GM18861 (cell line): ENCODE data around the gene GREB1L.
"Not testable (repeated sequence)": the region's sequence is repeated elsewhere in the genome, so short reads cannot be mapped to it uniquely, and the experiment has no call there.

ENCODE experiments used
- ATAC-seq: cut with Tn5 transposase; IDR thresholded peaks from one replicate; pipeline ENCODE4 v1.9.1; 2021; ENCODE audit not compliant: unreplicated experiment

GREB1L gene

DNA sequence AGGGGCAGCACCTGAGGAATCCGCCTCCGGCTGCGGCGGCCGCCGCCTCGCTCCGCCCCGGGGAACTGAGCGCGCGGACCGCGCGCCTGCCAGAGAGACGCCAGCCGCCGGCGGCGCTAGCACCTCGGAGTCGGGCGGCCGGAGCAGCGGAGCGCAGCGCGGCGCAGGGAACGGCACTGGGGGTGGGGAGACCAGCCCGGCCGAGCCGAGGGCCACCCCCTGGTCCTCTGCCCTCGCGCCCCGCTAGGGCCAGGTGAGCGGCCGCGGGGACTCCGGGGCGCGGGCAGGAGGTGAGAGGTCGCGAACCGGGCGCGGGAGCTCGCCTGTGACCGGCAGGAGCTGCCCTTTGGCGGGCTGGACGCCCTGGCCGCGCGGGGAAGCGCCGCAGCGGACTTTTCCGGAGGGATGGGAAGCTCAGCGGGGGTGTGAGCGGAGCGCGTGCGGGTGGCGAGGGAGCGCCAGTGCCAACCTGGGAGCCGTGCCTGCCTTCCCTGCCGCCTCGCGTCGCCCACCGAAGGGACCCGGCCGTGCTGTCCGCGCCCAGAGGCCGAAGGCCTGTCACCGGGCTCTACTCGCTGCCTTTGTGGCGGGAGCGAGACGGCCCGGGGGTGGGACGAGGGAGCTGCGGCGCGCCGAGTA is at the start of gene GREB1L:
TSS of gene GREB1L (plus strand) at position 92 of the 639 bp plus-strand sequence. CDS start 141,287 bp downstream, outside the sequence.
- ATAC-seq: no peak

DNA sequence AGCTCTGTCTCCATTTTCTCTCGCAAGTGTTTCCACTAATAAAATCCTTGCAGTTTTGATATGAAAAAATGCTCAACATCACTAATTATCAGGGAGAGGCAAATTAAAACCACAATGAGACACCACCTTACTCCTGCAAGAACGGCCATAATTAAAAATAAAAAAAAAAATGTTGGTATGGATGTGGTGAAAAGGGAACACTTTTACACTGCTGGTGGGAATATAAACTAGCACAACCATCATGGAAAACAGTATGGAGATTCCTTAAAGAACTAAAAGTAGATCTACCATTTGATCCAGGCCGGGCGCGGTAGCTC is 49.8 kb upstream of the GREB1L start:
- no peak for ATAC-seq

DNA sequence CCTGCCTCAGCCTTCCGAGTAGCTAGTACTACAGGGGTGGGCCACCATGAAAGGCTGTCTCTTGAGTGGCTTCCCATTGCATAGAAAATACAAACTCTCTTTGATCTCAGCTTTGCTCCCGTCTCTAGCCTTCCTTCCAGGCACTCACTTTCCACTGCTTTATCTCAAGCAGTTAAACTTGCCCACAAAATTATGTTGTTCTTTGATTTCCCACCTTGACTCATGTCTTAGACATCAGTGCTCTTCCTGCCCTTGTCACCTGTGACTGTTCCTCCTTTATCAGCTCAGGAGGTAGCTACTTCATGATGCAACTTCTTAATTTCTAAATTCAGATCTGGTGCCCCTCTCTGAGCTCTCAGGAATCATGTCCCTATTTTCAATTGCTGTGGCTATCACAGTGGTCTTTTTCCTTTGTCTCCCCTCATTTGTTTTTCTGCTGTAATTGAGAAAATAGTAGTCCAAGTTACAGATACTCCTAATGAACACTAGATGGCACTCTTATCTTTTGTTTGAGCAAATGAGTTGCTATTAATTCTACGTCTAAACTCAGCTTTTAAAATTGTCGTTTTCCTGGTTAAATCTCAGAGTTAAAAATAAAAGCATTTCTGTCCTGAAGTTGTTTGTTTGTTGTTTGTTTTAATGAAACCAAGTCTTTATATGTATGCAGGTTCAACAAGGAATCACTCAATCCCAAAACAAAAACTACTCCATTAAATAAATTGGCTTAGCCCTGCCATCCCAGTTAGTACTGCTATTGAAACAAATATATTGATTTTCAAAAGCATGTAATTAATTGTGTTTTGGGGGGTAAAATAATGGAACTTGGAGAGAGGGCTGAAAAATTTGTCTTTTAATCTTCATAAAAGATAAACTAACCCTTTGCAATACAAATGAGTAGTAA is 46.9 kb upstream of the GREB1L start:
- peak; percentile 45 for ATAC-seq

DNA sequence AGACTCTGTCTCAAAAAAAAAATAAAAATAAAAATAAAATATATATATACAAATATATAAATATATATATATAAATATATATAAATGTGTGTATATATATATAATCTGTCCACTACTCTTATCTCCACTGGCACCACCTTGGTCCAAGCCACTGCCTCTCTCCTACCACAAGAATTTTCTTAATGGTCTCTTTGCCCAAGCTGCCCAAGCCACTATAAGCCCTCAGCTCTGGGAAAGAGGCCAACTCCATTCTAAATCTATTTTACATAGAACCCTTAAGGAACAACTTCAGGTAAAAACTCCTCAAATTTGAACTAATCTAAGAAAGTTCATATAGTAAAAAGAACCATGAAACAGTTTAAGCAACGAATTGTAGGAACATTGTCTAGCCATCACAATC is 45.6 kb upstream of the GREB1L start:
- ATAC-seq: no peak

DNA sequence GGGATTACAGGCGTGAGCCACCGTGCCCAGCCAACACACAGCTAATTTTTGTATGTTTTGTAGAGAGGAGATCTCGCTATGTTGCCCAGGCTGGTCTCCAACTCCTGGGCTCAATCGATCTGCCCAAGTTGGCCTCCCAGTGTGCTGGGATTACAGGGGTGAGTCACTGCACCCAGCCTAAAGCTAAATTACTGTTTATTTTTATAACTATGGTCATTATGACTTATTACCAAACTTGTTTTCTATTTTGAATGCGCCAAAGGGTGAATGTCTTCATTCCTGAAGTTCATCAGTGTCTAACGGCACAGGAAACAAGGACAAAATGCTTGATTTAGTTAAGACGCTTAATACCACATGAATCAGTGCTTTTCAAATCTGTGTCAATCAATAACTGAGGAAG is 38.9 kb upstream of the GREB1L start:
- no peak for ATAC-seq

DNA sequence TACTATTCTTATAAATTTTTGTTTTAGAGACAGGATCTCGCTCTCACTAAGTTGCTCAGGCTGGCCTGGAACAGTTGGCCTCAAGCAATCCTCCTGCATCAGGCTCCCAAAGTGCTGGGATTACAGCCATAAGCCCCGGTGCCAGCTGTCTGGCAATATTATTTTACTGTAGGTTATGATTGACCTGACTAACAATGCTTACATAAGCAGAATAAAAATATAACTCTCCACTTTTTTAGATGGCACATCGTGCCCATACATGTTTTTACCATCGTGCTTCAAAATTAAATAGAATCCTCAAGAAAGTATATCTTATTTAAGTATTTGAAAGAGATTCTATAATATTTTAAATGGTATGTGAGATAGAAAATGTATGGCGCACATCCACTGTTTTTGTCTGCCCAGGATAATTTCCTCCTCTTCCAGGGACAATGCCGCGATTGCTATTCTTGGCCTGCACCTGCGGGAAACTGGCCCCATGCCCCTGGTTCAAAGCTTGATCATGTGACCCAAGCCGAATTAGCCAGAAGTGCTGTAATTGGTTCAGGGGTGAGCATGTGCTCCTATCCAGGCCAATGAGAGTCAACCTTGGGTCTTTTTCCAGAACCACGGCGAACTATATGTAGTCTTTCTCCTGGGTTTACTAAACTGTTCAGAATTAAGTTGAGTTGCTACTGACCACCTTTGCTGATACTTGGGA is 38.3 kb upstream of the GREB1L start:
- no peak for ATAC-seq

DNA sequence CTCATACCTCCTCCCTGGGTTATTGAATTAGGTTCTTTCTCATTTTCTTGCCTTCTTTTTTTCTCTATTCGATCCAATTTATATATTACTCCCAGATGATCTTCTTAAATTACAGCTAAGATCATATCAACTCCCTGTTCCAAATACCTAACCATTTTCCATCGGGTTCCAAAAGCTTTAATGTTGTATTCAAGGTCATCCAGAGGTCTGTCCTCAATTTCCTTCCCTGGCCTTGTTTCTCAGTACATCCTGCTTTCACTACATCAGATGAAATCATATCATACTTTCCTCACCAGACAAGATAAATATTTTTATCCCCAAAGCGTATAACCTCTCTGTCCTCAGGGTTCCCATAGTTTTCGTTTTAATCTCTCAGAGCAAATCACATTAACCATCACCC is 36.3 kb upstream of the GREB1L start:
- no peak for ATAC-seq

DNA sequence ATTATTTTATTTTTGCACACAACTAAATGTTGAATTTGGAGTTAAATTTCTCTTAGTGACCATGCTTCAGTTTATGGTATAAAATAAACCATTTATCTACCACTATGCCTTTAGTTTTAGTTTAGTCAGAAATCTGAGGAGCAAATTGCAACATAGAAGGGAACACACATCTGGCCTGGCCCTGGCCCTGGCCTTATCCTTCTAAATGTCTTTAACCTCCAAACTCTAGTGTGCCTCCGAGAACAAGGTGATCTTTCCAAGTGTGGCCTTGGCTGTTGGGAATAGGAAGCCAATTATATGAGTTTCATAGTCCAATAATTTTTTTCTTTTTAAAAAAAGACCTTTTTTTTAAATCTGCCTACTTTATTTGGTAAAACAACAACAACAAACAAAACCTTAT is 31.8 kb upstream of the GREB1L start:
- no peak for ATAC-seq

DNA sequence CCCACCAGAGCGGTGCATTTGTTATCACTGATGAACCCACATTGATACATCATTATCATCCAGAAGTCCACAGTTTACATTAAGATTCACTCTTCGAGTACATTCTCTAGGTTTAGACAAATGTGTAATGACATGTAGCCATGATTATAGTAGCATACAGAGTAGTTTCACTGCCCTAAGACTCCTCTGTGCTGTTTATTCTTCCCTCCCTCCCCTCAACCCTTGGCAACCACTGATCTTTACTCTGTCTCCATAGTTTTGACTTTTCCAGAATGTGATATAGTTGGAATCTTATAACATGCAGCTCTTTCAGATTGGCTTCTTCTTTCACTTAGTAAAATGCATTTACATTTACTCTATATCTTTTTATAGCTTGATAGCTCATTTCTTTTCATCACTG is 31.2 kb upstream of the GREB1L start:
- ATAC-seq: no peak

DNA sequence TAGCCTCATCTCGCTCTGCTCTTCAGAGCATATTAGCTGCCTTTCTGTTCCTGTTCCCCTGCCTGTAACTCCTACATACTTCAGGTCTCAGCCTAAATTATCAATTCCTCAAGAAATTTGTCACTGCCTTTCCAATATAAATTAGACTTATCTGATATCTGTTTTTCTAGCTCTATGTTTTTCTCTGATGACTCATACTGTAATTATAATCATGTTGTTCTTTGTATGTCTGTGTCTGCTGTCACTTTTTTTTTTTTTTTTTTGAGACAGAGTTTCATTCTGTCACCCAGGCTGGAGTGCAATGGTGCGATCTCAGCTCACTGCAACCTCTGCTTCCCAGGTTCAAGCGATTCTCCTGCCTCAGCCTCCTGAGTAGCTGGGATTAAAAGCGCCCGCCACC is 27.6 kb upstream of the GREB1L start:
- not testable (repeated sequence) for ATAC-seq

DNA sequence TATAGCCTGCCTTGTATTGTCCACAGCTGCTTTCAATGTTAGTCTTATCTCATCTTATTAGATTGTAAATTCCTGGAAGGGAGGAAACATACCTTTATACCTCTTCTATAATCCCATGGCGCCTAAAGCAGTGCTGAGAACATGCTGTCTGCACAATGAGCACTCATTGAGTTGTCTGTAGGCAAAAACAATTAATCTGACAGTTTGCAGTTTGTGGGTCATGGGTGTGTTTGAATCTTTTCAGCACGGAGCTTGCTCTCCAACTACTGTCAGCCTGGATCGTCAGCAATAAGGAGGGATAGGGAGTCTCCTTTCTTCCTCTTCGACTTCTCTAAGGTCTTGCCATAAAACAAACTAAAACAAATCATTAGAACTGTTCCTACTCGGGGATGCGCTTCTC is 26.5 kb upstream of the GREB1L start:
- ATAC-seq: no peak

DNA sequence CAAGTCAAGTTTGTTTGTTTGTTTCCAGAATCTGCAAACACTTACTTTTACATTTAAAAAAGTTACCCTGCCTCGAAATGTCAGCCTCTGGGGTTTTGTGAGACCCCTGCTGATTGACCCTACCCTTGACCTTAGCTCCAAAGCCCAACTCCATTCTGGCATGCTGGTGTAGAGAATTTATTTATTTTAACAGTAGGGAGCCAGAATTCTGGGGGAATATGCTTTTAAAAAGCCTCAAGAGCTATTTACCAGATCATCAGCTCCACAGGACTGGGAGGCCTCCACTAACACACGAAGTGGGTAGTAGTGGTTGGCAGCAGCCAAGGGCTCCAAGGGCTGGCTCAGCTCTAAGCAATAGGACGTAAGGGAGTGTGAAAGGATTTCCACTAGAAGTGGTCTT is 23.2 kb upstream of the GREB1L start:
- ATAC-seq: no peak

DNA sequence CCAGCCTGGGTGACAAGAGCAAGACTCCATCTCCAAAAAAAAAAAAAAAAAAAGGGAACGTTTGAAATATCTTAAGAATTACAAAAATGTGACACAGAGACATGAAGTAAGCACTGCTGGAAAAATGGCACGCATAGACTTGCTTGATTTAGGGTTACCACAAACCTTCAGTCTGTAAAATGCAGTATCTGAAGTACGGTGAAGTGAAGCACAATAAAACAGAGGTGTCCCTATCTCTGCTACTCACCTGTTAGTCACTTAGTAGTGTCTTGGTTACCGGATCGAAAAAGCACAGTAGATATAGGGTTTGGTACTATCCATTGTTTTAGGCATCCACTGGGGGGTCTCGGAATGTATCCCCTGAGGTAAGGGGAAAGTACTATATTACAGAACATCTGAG is 11.6 kb upstream of the GREB1L start:
- no peak for ATAC-seq

DNA sequence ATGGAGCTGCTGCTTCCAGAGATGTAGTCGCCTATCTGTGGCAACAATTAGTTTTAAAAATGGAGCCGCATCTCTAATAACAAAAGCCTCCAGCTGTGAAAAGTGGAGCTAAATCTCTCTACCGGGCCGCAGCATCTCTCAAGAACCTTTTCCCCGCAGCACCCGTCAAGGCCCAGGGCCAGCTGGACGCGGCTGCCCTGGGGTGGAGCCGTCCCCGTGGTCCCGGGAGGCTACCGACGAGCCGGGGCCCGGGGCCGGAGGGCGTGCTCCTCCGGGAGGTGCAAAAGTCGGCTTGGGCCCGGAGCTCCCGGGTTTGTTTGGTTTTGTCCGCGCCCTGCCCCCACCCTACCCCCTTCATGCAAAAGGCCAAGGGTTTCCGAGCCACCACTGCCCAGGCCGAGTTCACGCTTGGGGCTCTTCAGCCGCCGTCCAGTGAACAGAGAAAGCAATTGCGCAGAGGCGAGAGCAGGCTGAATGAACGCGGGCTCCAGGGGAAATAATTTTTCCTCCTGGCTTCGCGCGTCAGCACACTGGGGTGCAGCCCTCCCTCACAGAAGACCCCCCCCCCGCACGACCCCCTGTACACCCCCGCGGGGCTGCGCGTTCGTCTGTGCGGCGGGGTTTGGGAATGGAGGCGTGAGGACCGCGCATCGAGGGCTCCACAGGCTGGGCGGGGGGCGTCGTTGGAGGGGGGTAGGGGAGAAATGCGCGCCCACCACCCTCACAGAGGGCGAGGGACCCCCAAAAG is 557 bp upstream of the GREB1L start:
- no peak for ATAC-seq

DNA sequence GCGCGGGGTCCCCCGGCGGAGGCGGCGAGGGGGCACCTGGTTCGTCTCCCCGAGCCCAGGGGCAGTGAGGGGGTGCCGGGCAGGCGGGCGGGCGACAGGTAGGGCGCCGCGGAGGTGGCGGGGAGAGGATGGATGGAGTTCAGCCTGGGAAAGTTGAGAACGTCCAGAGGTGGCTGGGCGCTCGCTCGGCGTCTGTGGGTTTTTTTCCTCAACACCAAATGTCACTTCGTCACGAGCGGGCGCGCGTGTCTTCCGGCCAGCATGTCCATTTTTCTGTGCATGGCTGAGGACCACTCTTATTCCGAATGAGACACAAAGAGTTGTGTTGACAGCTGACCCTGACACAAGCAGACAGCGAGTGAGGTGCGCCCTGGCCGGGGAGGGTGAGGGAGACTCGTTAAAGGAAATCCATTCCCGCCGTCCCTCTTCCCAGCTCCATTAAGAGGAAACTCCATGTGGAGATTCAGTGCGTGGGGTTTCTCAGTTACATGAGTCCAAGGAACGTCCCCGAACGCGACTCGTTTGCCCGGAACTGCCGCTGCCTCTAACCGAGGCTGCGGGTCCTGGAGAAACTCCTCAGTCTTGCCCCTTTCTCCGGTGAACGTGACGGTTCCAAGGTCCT is 859 bp downstream of the GREB1L start:
- ATAC-seq: no peak

DNA sequence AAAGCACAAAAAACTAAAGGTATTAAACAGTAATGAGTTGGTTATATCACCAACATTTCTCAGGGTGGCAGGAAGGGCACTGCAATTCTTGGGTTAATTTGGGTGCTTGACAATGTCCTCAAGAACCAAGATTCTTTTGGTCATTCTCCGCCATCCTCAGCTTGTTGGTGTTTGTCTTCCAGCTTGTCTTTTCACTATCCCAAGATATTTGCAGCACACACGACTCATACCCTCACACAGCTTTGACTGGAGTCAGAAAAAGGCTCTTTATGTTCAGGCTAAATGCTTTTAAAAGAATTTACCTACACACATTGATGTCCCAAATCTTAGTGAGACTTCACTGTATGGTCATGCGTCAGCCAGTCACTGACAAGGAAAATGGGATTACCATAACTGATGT is 12.5 kb downstream of the GREB1L start:
- no peak for ATAC-seq

DNA sequence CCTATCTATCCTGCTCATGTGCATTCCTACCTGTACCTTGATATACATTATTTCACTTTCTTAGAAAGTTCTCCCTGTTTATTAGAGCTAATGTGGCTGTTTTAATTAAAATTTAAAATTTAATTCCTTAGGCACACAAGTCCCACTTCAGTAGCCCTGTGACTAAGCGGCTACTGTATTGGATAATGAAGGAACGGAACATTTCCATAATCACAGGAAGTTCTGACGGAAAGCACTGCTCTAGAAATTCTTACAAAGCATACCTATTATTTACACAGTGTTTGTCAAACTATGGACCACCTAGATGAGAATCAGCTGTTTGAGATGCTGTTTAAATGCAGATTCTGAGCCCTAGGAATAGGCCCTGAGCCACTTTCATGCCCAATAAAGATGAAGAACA is 13.2 kb downstream of the GREB1L start:
- no peak for ATAC-seq

DNA sequence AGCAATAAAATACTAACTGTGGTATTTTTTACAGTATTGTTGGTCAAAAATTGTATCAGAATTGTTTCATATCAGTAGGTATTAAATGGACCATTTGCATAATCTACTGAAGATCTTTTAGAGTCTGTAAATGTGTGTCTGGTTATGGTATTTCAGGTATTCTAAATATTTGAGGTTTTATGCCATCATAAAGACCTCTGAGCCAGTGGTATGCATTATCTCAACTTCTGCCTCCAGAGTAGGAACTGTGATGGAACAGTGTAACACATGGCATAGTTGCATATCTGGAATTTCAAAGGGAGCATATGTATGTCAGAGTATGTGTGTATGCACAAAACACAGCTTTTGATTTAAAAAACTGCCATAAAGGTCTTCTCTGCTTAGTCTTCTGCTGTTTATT is 15.4 kb downstream of the GREB1L start:
- no peak for ATAC-seq

DNA sequence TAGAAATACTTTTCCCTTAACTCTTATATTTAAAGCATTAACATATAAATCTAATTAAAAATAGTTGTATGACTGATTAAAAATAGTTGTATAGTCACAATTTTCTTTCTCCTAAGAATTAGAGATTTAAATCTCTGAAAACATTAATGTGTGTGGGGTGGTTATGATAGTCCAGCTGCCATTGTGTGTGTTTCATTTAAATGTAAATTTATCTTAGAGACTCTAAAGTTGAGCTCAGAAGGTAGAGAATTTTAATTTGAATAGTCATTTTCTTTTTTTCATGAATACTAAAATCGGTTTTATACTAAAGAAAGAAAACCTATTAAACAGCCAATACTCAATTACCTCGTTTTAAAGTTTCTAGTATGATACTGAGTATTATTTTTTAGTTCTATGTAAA is 18.6 kb downstream of the GREB1L start:
- ATAC-seq: no peak

DNA sequence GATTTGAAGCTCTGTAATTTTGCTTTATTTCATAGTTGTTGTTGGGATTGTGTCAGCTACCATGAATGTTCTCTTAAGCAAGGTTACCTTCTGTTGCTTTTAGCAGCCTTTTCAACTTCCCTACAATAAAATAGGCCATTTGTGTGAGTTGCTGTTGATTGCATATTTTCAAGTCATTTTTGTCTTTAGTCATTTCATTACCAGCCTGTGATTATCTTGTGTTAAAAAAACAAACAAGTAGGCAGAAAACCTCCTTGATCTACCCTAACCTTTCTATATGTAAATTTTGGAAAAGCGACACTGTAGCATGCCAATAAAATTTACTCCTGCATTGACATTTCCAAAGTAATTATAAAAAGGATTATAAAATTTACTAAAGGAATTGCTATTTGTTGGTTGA is 19.3 kb downstream of the GREB1L start:
- no peak for ATAC-seq

DNA sequence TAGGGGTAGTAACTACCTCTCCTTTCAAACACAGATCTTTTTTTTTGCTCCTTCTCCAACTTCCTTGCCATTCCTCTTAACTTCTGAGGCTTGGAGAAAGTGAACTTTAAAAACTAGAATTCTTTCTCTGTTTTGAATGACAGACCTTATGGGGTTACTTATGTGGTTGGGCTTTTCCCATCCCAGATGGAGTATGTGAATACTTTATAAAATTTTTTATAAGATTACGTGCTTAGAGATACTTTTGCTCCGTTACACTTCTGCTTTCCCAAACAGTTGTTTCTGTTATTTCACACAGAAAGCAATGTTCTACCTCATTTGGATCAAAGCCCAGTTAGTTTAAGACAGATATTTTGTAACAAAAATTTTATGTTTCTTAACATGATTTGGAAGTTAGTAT is 20.2 kb downstream of the GREB1L start:
- ATAC-seq: no peak
